GM12878 (cell line): ENCODE data around the gene ARHGAP12. TPM values are rescaled to one million over a fixed set of nuclear protein-coding genes. Genes with fewer than 3 reads are reported as not detected.

ENCODE experiments used
- ASH2L ChIP-seq: fragments of 300-600, 200-600 bp; sonication (generic); IDR thresholded peaks from 2 replicates; pipeline ENCODE4 v1.6.1; 2017; ENCODE audit warnings: low read depth, mild to moderate bottlenecking, borderline replicate concordance
- ATF7 ChIP-seq: fragments of 450-650 bp; IDR thresholded peaks from 2 replicates; pipeline ENCODE4 v1.6.1; 2016; ENCODE audit warnings: low read depth, mild to moderate bottlenecking
- BCL11A ChIP-seq: IDR thresholded peaks from 2 replicates; pipeline ENCODE4 v1.6.1; 2011; ENCODE audit warnings: low read depth, low read length
- BRCA1 ChIP-seq: IDR thresholded peaks from 2 replicates; pipeline ENCODE4 v1.6.1; 2011; ENCODE audit warnings: low read depth, low read length, improper control_type of control experiment
- CHD1 ChIP-seq: IDR thresholded peaks from 2 replicates; pipeline ENCODE4 v1.6.1; 2012; ENCODE audit warnings: low read depth, low read length, improper control_type of control experiment
- CREB1 ChIP-seq: IDR thresholded peaks from 2 replicates; pipeline ENCODE4 v1.6.1; 2012; ENCODE audit warnings: low read depth, mild to moderate bottlenecking, inconsistent platforms
- DPF2 ChIP-seq: fragments of 450-650 bp; IDR thresholded peaks from 2 replicates; pipeline ENCODE4 v1.6.1; 2017; ENCODE audit warnings: mild to moderate bottlenecking
- FOS ChIP-seq: IDR thresholded peaks from 3 replicates; pipeline ENCODE4 v1.6.1; 2011; ENCODE audit warnings: borderline replicate concordance; ENCODE audit not compliant: insufficient read length; ENCODE audit errors: extremely low read depth
- HDAC6 ChIP-seq: fragments of 200-600 bp; sonication (generic); IDR thresholded peaks from one replicate; pipeline ENCODE4 v1.8.0; 2017; ENCODE audit warnings: antibody characterized with exemption; ENCODE audit not compliant: unreplicated experiment
- IKZF2 ChIP-seq, 2 experiments: fragments of 450-650 bp; IDR thresholded peaks; 2 replicates each; pipeline ENCODE4 v1.6.1; 2017; ENCODE audit warnings: mild to moderate bottlenecking in 2 of 2, moderate library complexity in 2 of 2
- MTA2 ChIP-seq: fragments of 450-650 bp; IDR thresholded peaks from 2 replicates; pipeline ENCODE4 v1.6.1; 2016; ENCODE audit warnings: low read depth, mild to moderate bottlenecking, moderate library complexity
- PAX5 ChIP-seq: IDR thresholded peaks from 2 replicates; pipeline ENCODE4 v1.6.1; 2011; ENCODE audit warnings: low read depth, low read length, borderline replicate concordance
- SMAD5 ChIP-seq: IDR thresholded peaks from 2 replicates; pipeline ENCODE4 v1.6.1; 2016; ENCODE audit warnings: antibody characterized with exemption, low read depth
- SUZ12 ChIP-seq: fragments of 200-600 bp; sonication (generic); IDR thresholded peaks from one replicate; pipeline ENCODE4 v1.6.1; 2018; ENCODE audit warnings: antibody characterized with exemption, mild to moderate bottlenecking; ENCODE audit not compliant: unreplicated experiment
- ZNF217 ChIP-seq: fragments of 450-650 bp; IDR thresholded peaks from 2 replicates; pipeline ENCODE4 v1.6.1; 2017; ENCODE audit warnings: antibody characterized with exemption, mild to moderate bottlenecking
- polyA plus RNA-seq, 11 experiments: library from polyadenylated mRNA; depleted of rRNA in 4 of 11; unstranded in 6 of 11; stranded (reverse) in 5 of 11; fragments of >200 nt; fragmentation: Nextera tagmentation in 4 of 11; fragmentation: Illumina TruSeq in 1 of 11; extraction: Ambion mirVana in 4 of 11; extraction: Trizol in 1 of 11; gene quantifications; 1 replicate in 1 of 11; 2 replicates in 10 of 11; pipeline versions ENCODE4 v1.2.1 to v1.2.3, GENCODE V29; 2011 to 2016; ENCODE audit warnings: inconsistent platforms in 2 of 11, missing spikeins in 2 of 11, low read depth in 1 of 11
- total RNA-seq, 4 experiments: library from RNA; depleted of rRNA in 3 of 4; stranded (reverse); fragments of >200 nt in 3 of 4; fragmentation: Illumina TruSeq in 1 of 4; extraction: Trizol in 1 of 4; gene quantifications; 2 replicates each; pipeline versions ENCODE4 v1.2.1 to v1.2.3, GENCODE V29; 2013 to 2021
- TF ChIP-seq, protein P1 (sequence below): fragments of 450-650 bp; IDR thresholded peaks from 2 replicates; pipeline ENCODE4 v1.6.1; 2017; ENCODE audit warnings: borderline replicate concordance
- TF ChIP-seq, protein P2 (sequence below): fragments of 450-650 bp; IDR thresholded peaks from 2 replicates; pipeline ENCODE4 v1.6.1; 2017; ENCODE audit warnings: mild to moderate bottlenecking, moderate library complexity
- TF ChIP-seq, protein P3 (sequence below): fragments of 450-650 bp; IDR thresholded peaks from 2 replicates; pipeline ENCODE4 v1.6.1; 2017; ENCODE audit warnings: mild to moderate bottlenecking, moderate library complexity
- TF ChIP-seq, protein P4 (sequence below): fragments of 450-650 bp; IDR thresholded peaks from 2 replicates; pipeline ENCODE4 v1.6.1; 2017; ENCODE audit warnings: low read depth, mild to moderate bottlenecking, moderate library complexity

The ARHGAP12 gene
- total and polyA plus RNA-seq, 10 of the 15 experiments (the other 5 are each of a cell fraction or from before 2014, with no cell fraction given): 5.4 to 15.6 (median 8.5) TPM

DNA sequence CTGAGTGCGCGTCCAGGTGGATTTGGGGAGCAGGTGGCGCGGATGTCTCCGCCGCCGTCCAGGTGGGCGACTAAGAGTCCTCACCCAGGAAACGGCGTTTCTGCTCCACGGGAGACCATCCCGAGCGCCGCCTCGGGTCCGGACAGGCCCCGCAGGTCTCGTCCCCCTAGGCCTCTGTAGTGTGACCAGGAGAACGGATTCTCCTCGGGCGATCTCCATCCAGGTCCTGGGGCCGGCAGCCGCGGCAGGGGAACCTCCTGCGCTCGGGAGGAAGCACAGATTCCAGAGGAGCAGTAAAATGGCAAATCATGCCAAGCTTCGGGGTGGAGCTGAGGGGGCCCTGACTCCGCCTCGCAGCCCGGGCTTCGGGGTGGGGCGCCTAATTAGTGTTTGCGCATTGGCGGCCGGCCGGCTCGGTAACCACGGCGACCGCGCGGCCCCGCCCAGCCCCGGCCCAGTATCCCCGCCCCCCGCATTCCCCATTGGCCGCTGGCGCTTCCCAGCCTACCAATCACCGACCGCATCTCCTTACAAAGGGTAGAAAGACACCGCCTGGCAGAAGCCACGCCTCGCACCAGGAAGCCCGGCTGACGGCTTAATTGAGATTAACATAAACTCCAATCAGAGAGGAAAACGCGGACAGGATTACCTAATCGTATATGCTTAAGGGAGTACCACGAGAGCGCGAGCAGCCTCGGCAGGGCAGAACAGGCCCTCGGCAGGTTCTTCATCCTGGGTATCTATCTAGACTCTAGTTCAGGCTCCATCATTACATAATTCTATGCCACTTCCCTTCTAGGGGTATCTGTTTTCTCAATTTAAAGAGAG lies 168.6 kb downstream of the ARHGAP12 start (continued):
- TF ChIP-seq, protein P1, sequence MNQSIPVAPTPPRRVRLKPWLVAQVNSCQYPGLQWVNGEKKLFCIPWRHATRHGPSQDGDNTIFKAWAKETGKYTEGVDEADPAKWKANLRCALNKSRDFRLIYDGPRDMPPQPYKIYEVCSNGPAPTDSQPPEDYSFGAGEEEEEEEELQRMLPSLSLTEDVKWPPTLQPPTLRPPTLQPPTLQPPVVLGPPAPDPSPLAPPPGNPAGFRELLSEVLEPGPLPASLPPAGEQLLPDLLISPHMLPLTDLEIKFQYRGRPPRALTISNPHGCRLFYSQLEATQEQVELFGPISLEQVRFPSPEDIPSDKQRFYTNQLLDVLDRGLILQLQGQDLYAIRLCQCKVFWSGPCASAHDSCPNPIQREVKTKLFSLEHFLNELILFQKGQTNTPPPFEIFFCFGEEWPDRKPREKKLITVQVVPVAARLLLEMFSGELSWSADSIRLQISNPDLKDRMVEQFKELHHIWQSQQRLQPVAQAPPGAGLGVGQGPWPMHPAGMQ: no peak
- TF ChIP-seq, protein P2, sequence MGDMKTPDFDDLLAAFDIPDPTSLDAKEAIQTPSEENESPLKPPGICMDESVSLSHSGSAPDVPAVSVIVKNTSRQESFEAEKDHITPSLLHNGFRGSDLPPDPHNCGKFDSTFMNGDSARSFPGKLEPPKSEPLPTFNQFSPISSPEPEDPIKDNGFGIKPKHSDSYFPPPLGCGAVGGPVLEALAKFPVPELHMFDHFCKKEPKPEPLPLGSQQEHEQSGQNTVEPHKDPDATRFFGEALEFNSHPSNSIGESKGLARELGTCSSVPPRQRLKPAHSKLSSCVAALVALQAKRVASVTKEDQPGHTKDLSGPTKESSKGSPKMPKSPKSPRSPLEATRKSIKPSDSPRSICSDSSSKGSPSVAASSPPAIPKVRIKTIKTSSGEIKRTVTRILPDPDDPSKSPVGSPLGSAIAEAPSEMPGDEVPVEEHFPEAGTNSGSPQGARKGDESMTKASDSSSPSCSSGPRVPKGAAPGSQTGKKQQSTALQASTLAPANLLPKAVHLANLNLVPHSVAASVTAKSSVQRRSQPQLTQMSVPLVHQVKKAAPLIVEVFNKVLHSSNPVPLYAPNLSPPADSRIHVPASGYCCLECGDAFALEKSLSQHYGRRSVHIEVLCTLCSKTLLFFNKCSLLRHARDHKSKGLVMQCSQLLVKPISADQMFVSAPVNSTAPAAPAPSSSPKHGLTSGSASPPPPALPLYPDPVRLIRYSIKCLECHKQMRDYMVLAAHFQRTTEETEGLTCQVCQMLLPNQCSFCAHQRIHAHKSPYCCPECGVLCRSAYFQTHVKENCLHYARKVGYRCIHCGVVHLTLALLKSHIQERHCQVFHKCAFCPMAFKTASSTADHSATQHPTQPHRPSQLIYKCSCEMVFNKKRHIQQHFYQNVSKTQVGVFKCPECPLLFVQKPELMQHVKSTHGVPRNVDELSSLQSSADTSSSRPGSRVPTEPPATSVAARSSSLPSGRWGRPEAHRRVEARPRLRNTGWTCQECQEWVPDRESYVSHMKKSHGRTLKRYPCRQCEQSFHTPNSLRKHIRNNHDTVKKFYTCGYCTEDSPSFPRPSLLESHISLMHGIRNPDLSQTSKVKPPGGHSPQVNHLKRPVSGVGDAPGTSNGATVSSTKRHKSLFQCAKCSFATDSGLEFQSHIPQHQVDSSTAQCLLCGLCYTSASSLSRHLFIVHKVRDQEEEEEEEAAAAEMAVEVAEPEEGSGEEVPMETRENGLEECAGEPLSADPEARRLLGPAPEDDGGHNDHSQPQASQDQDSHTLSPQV: no peak
- no peak for TF ChIP-seq BRCA1
- TF ChIP-seq IKZF2 (IDR thresholded peaks at IDR 0.05): peak in 1 of 2 experiments; percentile 41; a peak in 1 of 4 replicates
- no peak for TF ChIP-seq SUZ12
- TF ChIP-seq SMAD5: 0 out of 2 replicates have a peak, but pooled peaks have one; percentile 56
- TF ChIP-seq, protein P3, sequence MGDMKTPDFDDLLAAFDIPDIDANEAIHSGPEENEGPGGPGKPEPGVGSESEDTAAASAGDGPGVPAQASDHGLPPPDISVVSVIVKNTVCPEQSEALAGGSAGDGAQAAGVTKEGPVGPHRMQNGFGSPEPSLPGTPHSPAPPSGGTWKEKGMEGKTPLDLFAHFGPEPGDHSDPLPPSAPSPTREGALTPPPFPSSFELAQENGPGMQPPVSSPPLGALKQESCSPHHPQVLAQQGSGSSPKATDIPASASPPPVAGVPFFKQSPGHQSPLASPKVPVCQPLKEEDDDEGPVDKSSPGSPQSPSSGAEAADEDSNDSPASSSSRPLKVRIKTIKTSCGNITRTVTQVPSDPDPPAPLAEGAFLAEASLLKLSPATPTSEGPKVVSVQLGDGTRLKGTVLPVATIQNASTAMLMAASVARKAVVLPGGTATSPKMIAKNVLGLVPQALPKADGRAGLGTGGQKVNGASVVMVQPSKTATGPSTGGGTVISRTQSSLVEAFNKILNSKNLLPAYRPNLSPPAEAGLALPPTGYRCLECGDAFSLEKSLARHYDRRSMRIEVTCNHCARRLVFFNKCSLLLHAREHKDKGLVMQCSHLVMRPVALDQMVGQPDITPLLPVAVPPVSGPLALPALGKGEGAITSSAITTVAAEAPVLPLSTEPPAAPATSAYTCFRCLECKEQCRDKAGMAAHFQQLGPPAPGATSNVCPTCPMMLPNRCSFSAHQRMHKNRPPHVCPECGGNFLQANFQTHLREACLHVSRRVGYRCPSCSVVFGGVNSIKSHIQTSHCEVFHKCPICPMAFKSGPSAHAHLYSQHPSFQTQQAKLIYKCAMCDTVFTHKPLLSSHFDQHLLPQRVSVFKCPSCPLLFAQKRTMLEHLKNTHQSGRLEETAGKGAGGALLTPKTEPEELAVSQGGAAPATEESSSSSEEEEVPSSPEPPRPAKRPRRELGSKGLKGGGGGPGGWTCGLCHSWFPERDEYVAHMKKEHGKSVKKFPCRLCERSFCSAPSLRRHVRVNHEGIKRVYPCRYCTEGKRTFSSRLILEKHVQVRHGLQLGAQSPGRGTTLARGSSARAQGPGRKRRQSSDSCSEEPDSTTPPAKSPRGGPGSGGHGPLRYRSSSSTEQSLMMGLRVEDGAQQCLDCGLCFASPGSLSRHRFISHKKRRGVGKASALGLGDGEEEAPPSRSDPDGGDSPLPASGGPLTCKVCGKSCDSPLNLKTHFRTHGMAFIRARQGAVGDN: peak; percentile 50; the same call in 1 of the 2 replicates
- TF ChIP-seq BCL11A: peak; percentile 28; the same call in 1 of the 2 replicates
- peak; percentile 58; the same call in 1 of the 2 replicates for TF ChIP-seq CREB1
- TF ChIP-seq PAX5: no peak
- no peak for TF ChIP-seq ZNF217
- peak; percentile 24 for TF ChIP-seq FOS
- TF ChIP-seq DPF2: no peak
- TF ChIP-seq CHD1: no peak
- peak; percentile 82 for TF ChIP-seq ATF7
- no peak for TF ChIP-seq ASH2L
- TF ChIP-seq HDAC6: no peak
- TF ChIP-seq, protein P4, sequence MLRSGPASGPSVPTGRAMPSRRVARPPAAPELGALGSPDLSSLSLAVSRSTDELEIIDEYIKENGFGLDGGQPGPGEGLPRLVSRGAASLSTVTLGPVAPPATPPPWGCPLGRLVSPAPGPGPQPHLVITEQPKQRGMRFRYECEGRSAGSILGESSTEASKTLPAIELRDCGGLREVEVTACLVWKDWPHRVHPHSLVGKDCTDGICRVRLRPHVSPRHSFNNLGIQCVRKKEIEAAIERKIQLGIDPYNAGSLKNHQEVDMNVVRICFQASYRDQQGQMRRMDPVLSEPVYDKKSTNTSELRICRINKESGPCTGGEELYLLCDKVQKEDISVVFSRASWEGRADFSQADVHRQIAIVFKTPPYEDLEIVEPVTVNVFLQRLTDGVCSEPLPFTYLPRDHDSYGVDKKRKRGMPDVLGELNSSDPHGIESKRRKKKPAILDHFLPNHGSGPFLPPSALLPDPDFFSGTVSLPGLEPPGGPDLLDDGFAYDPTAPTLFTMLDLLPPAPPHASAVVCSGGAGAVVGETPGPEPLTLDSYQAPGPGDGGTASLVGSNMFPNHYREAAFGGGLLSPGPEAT: peak; percentile 51; the same call in 1 of the 2 replicates
- no peak for TF ChIP-seq MTA2
